ENCODE measurements around the gene USP3.

Gene USP3

GRCh38 chr15:63501256-63502089, 2.9 kb upstream of the USP3 start:
- no peak for DNase-seq
- H3K9me3 ChIP-seq (ENCODE audit: control extremely low read depth in 1 of 5, control insufficient read depth in 4 of 5, insufficient read depth in 2 of 5, low read depth in 1 of 5, low read length in 4 of 5), result no peaks in the 10 kb centered on the region
- ChIA-PET POLR2A (interaction anchor here (0.6 kb wide), 1 partner anchor 120 kb away, joined by 4 read pairs; the partner anchor contains the start of gene CA12), CTCF (interaction anchor here (0.5 to 1.9 kb wide), 7 partner anchors 11 to 588 kb away, joined by 3 to 7 read pairs (median 3); no protein-coding TSS in a partner anchor)
- peaks cover 25 to 72% (median 57%) of the 10 kb centered on the region in 4 experiments for H3K4me1 ChIP-seq (ENCODE audit: control extremely low read depth in 1 of 4, control insufficient read depth in 4 of 4, insufficient read depth in 4 of 4, low read length in 3 of 4)
- no peaks in the 10 kb centered on the region for H3K36me3 ChIP-seq (ENCODE audit: control insufficient read depth in 4 of 4, insufficient read depth in 4 of 4, low read length in 3 of 4)
- peak overlapping the region in 3 of 7 experiments; percentile 16 to 59 (median 19) for H3K4me3 ChIP-seq (ENCODE audit: control insufficient read depth in 1 of 7, extremely low read depth in 1 of 7, insufficient read depth in 4 of 7, low read depth in 2 of 7, low read length in 6 of 7)
- H3K27me3 ChIP-seq (replicated peaks in 2 of 5; ENCODE audit: control insufficient read depth in 4 of 5, insufficient read depth in 5 of 5, low read length in 4 of 5), result peaks cover 0 to 6% (median 0%) of the 10 kb centered on the region in 5 experiments
- no peak overlapping the region for H3K27ac ChIP-seq (ENCODE audit: insufficient read depth in 1 of 2, low read depth in 1 of 2, low read length in 2 of 2, poor library complexity in 1 of 2, severe bottlenecking in 2 of 2)
- 26% methylated on average over 20 of the region's 21 CpGs for WGBS (ENCODE audit: insufficient coverage)

GRCh38 chr15:63502137-63502766, 2.1 kb upstream of the USP3 start:
- H3K36me3 ChIP-seq (ENCODE audit: control insufficient read depth in 4 of 4, insufficient read depth in 4 of 4, low read length in 3 of 4), result no peaks in the 10 kb centered on the region
- ChIA-PET POLR2A (no interaction called here), CTCF (interaction anchor here (0.7 to 1.9 kb wide), 5 partner anchors 11 to 40 kb away, joined by 3 to 7 read pairs (median 3); no protein-coding TSS in a partner anchor)
- H3K9me3 ChIP-seq (ENCODE audit: control extremely low read depth in 1 of 5, control insufficient read depth in 4 of 5, insufficient read depth in 2 of 5, low read depth in 1 of 5, low read length in 4 of 5), result no peaks in the 10 kb centered on the region
- no peak overlapping the region for H3K27ac ChIP-seq (ENCODE audit: insufficient read depth in 1 of 2, low read depth in 1 of 2, low read length in 2 of 2, poor library complexity in 1 of 2, severe bottlenecking in 2 of 2)
- peaks cover 27 to 77% (median 60%) of the 10 kb centered on the region in 4 experiments for H3K4me1 ChIP-seq (ENCODE audit: control extremely low read depth in 1 of 4, control insufficient read depth in 4 of 4, insufficient read depth in 4 of 4, low read length in 3 of 4)
- WGBS (ENCODE audit: insufficient coverage), result 98% methylated on average over 14 of the region's 15 CpGs
- no peak overlapping the region for H3K4me3 ChIP-seq (ENCODE audit: control insufficient read depth in 1 of 7, extremely low read depth in 1 of 7, insufficient read depth in 4 of 7, low read depth in 2 of 7, low read length in 6 of 7)
- DNase-seq, result no peak
- H3K27me3 ChIP-seq (replicated peaks in 2 of 5; ENCODE audit: control insufficient read depth in 4 of 5, insufficient read depth in 5 of 5, low read length in 4 of 5), result peaks cover 0 to 3% (median 0%) of the 10 kb centered on the region in 5 experiments

GRCh38 chr15:63502843-63503738, 1.3 kb upstream of the USP3 start:
- CTCF ChIA-PET, result interaction anchor here (1.0 to 2.8 kb wide), 3 partner anchors 7 to 50 kb away, joined by 3 to 18 read pairs (median 3); no protein-coding TSS in a partner anchor
- Histone ChIP-seq H3K4me3 (ENCODE audit: control insufficient read depth in 1 of 7, extremely low read depth in 1 of 7, insufficient read depth in 4 of 7, low read depth in 2 of 7, low read length in 6 of 7) (peak overlapping the region in 6 of 7 experiments; percentile 64 to 90 (median 86)), H3K9me3 (ENCODE audit: control extremely low read depth in 1 of 5, control insufficient read depth in 4 of 5, insufficient read depth in 2 of 5, low read depth in 1 of 5, low read length in 4 of 5) (no peaks in the 10 kb centered on the region), H3K27me3 (replicated peaks in 2 of 5; ENCODE audit: control insufficient read depth in 4 of 5, insufficient read depth in 5 of 5, low read length in 4 of 5) (peaks cover 0 to 3% (median 0%) of the 10 kb centered on the region in 5 experiments), H3K36me3 (ENCODE audit: control insufficient read depth in 4 of 4, insufficient read depth in 4 of 4, low read length in 3 of 4) (no peaks in the 10 kb centered on the region), H3K27ac (ENCODE audit: insufficient read depth in 1 of 2, low read depth in 1 of 2, low read length in 2 of 2, poor library complexity in 1 of 2, severe bottlenecking in 2 of 2) (peak overlapping the region; percentile 15 to 84), H3K4me1 (ENCODE audit: control extremely low read depth in 1 of 4, control insufficient read depth in 4 of 4, insufficient read depth in 4 of 4, low read length in 3 of 4) (peaks cover 27 to 73% (median 54%) of the 10 kb centered on the region in 4 experiments)
- DNase-seq, result peak; percentile 90 to 97 (median 97)
- POLR2A ChIA-PET, result interaction anchor here (1.1 kb wide), 1 partner anchor 71 kb away, joined by 3 read pairs; no protein-coding TSS in a partner anchor
- 17% methylated on average over 27 of the region's 34 CpGs for WGBS (ENCODE audit: insufficient coverage)

GRCh38 chr15:63503739-63504246, 600 bp upstream of the USP3 start:
- no peaks in the 10 kb centered on the region for H3K9me3 ChIP-seq (ENCODE audit: control extremely low read depth in 1 of 5, control insufficient read depth in 4 of 5, insufficient read depth in 2 of 5, low read depth in 1 of 5, low read length in 4 of 5)
- peak; percentile 74 to 88 (median 82) for DNase-seq
- peak overlapping the region; percentile 15 to 84 for H3K27ac ChIP-seq (ENCODE audit: insufficient read depth in 1 of 2, low read depth in 1 of 2, low read length in 2 of 2, poor library complexity in 1 of 2, severe bottlenecking in 2 of 2)
- peaks cover 28 to 72% (median 50%) of the 10 kb centered on the region in 4 experiments for H3K4me1 ChIP-seq (ENCODE audit: control extremely low read depth in 1 of 4, control insufficient read depth in 4 of 4, insufficient read depth in 4 of 4, low read length in 3 of 4)
- no peaks in the 10 kb centered on the region for H3K36me3 ChIP-seq (ENCODE audit: control insufficient read depth in 4 of 4, insufficient read depth in 4 of 4, low read length in 3 of 4)
- H3K4me3 ChIP-seq (ENCODE audit: control insufficient read depth in 1 of 7, extremely low read depth in 1 of 7, insufficient read depth in 4 of 7, low read depth in 2 of 7, low read length in 6 of 7), result peak overlapping the region; percentile 37 to 90 (median 85)
- H3K27me3 ChIP-seq (replicated peaks in 2 of 5; ENCODE audit: control insufficient read depth in 4 of 5, insufficient read depth in 5 of 5, low read length in 4 of 5), result peaks cover 0 to 3% (median 0%) of the 10 kb centered on the region in 5 experiments
- 0% methylated on average over 22 of the region's 28 CpGs for WGBS (ENCODE audit: insufficient coverage)
- ChIA-PET CTCF (interaction anchor here (1.1 to 2.8 kb wide), 3 partner anchors 8 to 49 kb away, joined by 3 to 18 read pairs (median 10); no protein-coding TSS in a partner anchor), POLR2A (interaction anchor here (0.6 to 1.1 kb wide), 2 partner anchors 70 to 504 kb away, joined by 3 read pairs; no protein-coding TSS in a partner anchor)

DNA sequence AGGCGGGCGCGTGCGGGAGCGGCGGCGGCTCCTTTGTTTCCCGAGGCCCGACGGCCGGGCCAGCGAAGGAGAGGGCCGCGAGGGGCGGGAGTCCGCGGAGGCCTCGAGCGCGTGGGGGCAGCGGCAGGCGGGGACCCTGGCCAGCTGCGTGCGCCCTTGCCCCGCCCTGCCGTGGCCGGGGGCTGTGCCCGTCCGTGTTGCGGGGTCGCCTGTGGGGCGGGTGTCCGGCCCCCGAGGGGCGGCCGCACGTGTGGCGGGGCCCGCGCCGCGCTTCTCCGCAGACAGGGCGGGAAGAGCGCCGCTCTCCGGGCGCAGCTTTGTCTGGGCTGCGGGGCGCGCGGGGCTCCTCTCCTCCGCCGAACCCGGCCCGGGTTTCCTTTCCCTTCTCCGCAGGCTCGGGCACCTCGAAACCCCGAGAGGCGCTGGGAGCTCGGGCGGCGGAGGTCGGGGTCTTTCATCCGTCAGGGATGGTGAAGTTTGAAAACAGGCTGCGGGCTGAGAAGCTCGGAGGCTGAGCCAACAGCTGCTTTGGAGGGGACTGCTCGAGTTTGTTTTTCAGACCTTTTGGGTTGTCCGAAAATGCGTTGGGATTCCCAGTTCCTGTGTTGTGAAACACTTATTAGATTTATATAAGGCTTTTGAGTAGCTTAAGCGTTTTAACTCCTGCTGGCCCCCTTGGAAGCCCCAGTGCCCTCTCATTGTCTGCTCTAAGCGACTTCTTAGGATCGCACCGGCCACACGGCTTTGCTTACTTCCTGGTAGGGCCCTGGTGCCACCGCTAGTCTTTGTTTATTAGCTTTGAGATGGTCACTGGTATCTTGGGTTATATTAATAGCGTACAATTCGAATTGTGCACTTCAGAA, 817 bp downstream of the USP3 start:
- POLR2A ChIA-PET, result interaction anchor here (0.6 to 0.8 kb wide), 3 partner anchors 10 to 48 kb away, joined by 3 to 4 read pairs (median 3); no protein-coding TSS in a partner anchor
- H3K9me3 ChIP-seq (ENCODE audit: control extremely low read depth in 1 of 5, control insufficient read depth in 4 of 5, insufficient read depth in 2 of 5, low read depth in 1 of 5, low read length in 4 of 5), result no peaks in the 10 kb centered on the region
- under 1% methylated on average over 56 of the region's 79 CpGs for WGBS (ENCODE audit: insufficient coverage)
- no peaks in the 10 kb centered on the region for H3K36me3 ChIP-seq (ENCODE audit: control insufficient read depth in 4 of 4, insufficient read depth in 4 of 4, low read length in 3 of 4)
- peaks cover 28 to 73% (median 51%) of the 10 kb centered on the region in 4 experiments for H3K4me1 ChIP-seq (ENCODE audit: control extremely low read depth in 1 of 4, control insufficient read depth in 4 of 4, insufficient read depth in 4 of 4, low read length in 3 of 4)
- DNase-seq, result peak; percentile 60 to 73 (median 60)
- H3K27ac ChIP-seq (ENCODE audit: insufficient read depth in 1 of 2, low read depth in 1 of 2, low read length in 2 of 2, poor library complexity in 1 of 2, severe bottlenecking in 2 of 2), result peak overlapping the region; percentile 55 to 90
- peaks cover 0 to 3% (median 0%) of the 10 kb centered on the region in 5 experiments for H3K27me3 ChIP-seq (replicated peaks in 2 of 5; ENCODE audit: control insufficient read depth in 4 of 5, insufficient read depth in 5 of 5, low read length in 4 of 5)
- CTCF ChIA-PET, result interaction anchor here (1.2 to 2.8 kb wide), 14 partner anchors 9 to 65 kb away, joined by 3 to 18 read pairs (median 6); no protein-coding TSS in a partner anchor
- peak overlapping the region; percentile 65 to 90 (median 85) for H3K4me3 ChIP-seq (ENCODE audit: control insufficient read depth in 1 of 7, extremely low read depth in 1 of 7, insufficient read depth in 4 of 7, low read depth in 2 of 7, low read length in 6 of 7)
